NCI-H345 treated with DMSO at 0.1 percent for 48 hours (cell line): ENCODE data around the gene VTI1A.

Experiments used
- DNase-seq: peaks from one replicate; lab custom pipeline; 2025; ENCODE audit not compliant: unreplicated experiment; lab: John Stamatoyannopoulos, UW

VTI1A gene

DNA sequence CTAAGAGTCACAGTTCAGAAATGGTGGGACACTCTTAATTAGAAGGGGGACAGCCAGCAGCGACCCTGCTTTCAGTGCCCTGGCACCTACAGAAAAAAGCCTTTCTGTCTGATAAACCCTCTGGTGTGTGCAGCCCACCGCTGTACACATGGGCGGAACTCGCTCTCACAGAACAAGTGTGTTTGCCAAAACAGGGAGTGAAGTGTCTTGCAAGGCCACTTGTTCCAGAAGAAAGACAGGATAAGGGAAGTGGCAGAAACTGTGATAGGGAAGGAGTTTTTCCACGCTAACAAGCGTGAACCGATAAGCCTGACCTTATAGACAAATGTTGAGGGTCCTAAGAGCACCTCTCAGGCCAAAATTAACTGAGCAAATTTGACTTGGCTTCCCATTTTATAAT, 299.3 kb downstream of the VTI1A start:
- no peak for DNase-seq

DNA sequence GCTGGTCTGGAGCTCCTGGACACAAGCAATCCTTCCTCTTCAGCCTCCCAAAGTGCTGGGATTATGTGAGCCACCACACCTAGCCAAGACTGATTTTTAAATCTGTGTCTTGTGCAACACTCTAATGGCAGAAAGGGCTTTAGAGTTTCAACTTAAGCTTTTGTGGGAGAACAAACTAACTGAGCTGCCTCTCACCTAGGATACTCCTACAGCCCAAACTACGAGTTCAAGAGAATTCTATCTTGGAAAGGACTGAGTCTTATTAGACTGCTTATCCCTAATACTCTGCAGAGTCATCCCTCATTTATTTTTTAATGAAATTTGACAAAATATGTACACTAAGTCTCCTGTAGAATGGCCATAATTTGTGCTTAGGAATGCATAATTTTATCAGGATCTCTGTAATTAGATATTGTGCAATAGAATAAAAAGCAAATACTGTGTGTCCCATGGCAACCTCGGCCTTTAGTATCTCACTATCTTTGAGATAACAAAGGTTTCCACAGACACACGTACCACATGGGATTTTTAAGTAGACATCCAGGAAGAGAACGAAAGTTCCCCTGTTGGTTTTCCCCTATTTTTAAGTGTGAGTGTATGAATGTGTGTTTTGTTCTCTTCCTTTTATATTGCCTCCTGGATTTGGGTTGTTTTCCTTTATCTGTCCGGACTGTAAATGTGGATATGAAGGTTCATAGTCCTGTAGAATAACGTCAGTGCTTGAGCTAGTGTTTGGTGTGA, 303.6 kb downstream of the VTI1A start:
- DNase-seq: no peak

DNA sequence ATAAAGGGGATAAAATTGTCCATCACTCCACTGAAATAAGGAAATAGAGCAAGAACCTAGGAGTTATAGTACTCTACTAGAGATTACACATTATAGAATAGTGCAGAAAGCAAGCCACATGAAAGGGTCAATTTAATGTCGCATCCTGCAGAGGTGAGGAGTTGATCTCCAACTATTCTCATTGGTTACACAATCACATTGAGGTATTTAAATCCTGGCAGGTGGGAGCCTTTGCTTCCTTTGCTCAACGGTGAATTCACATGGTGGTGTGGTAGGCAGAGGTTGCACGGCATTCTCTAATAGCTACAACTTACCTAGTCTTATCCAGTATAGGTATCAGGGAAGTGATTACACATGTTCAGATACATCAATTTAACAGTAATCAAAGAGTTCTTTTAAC, 304.6 kb downstream of the VTI1A start:
- DNase-seq: no peak

DNA sequence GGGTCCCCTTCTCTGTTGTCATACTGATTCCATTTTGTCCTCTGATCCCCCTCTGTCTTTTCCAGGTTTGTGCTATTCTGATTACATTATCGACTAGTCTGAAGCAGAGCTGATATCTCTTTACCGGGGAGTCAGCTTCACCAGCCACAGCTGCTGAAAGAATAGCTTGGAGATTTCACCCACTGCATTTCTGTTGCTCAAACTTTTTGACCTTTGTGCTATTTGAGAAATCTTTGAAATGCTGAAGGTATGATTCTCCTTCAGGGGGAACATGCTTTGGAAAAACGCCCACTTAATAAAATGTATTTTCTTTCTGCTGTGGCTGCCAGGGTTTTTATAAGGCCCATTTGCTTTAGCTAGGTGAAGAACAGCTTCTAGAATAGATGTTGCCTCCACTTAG, 305.3 kb downstream of the VTI1A start:
- no peak for DNase-seq

DNA sequence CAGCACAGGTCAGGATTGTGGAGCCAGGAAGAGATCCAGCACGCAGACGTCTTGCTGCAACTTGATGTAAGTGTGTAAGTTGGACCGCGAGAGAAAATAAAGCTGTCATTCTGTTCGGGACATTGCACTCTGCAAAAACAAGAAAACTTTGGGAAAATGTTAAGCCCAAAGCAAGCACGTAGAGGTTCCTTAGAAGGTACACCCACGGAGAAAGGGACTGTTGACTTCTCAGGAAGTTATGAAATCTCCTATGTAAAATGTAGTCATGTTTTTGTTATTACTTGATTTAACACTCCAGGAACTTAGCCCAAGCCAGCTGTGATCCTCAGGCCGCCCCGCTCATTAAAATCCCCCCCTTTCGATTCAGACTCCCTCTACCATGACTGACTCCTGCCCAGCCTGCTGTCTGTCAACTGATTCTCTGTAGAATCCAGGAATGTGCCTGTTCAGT, 307.0 kb downstream of the VTI1A start:
- DNase-seq: no peak

DNA sequence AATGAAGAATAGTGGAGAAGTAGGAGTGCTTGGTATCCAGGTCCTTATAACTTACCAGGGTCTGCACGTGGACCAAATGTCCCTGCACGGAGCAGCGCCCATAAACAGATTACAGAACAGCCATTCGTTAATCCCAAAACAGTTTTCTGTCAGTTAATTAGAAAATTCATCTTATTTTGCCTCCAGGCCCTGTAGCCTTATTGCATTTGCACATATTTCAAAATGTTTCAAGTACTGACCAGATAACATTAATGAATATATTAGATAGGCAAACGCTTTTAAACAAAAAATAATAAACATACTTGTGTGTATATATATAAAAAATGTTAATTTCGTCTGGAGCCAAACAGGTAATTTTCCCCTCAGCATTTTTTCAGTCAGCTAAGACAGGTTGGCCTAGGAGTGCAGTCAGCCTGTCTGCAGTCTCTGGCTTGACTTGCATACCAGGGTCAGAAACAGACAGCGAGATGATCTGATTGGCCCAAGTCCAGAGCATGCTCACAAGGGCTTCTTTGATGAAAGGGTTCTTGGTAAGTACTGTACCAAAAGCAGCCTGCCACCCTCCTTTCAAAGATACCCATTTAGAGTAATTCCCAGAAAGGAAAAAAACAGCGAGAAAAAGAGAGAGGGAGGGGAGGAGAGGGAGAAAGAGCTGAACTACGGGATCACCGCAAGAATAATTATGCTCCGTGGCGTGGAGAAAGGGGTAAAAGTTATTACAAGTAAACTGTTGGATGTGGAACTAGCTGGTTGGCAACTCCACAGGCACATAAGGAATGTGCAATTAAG, 308.6 kb downstream of the VTI1A start:
- no peak for DNase-seq

DNA sequence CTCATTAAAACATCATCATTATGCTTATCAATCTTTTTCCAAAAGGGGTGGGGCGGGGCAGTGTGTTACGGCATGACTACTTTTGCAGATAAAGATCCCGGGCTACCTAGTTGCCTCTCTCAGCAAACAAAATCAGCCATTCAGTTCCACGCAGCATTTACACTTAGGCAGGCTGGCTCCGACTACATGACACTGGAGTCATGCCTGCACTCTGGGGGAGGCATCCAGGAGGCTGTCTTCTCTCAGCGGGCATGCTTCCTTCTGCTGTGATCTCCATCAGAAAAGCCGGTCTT, 309.2 kb downstream of the VTI1A start:
- DNase-seq: no peak

DNA sequence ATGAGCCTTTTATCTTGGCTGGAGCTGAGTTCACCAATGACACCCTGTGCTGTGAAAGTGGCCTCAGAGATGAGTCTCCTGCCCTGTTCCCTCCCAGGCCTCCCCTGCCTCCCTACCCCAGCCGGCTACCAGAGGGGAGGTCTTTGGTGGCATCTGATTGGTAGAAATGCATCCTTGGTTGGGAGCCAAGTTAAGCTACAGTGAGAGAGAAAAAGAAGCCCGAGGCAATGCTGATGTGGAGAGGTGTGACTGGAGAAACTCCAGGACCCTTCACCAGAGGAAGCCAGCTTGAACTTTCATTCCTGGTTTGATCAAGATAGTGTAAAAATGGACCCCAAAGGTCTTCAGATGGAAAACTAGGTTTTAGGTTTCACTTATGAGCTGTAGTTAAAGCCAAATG, 311.9 kb downstream of the VTI1A start:
- no peak for DNase-seq

DNA sequence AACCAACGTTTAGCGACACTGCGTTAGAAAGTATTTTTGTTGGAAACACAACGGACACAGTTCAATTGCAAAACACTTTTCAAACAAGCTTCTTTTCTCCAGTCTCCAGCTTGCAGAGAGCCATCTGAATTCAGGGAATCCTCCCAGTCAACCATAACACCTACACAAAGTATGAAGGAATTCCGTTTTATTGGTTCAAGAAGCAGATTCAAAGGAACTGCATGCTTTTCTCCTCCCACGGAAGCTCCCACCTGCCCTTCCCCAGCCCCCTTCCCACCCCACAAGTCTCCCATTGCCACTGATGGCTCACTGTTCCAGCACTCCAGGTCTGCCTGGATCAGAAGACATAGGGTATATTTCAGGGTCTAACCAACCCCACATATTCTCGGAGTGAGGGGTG, 312.5 kb downstream of the VTI1A start:
- no peak for DNase-seq

DNA sequence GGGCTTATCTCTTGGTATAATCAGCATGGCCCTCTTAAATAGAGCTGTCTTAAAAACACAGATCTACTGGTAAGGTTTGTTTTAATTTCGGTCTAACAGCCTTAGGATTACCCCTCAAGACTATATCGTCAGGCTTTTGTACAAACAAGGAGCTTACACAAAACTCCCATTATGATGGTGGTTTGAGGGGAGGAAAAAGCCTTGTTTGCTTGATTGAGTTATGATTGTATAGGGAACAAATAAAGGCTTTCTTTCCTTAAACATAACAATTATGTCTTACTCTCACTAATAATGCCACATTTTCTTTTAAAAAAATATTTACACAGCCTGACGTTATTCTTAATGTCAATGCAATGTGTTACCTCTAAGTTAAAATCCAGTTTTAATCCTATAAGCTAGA, 314.2 kb downstream of the VTI1A start:
- no peak for DNase-seq

DNA sequence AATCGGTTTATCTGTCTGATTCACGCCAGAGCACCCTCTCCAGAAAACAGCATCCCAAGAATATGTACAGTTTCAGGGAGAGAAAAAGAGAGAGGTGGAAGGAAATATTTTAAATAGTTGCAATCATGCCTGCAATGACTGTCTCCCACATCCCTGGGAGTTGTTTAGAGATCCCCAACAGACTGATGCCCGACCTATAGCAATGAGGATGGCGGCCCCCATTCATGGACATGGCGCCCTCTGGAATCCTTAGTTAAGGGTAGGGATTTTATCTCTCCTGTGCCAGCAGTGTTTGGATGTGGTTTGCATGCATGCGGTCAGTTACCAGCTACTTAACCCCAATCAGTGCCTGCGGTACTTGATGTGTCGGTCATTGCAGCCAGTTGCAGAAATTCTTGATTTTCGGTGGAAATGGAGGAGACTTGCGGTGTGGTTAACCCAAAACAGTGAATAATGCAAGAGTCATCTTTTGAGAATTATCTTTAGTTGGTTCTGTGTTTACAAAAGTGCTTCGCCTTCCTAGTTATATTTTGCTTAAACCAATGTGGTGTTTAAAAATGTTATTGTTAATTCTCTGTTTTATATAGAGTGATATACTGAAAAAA, 317.0 kb downstream of the VTI1A start:
- DNase-seq: no peak

DNA sequence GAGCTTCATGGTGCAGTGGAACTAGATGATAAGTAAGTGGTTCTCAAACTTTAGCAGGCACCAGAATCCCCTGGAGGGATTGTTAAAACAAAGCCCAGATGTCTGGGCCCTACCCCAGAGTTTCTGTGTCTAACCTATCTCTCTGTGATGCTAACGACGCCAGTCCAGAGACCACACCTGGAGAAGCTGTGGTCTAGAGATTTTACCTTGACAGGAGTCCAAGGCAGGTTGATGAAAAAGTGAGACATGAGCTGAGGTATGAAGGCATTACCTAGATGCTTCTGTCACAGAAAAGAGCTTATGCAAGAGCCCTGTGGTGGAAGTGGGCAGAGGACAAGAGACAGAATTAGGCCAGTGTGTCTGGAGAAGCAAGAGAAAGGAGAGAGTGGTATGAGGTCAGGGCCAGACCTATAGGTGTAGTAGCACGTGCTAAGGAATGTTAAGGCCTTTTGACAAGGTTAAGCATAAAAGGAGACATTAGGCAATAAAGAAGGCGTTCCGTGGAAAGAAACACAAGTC, 318.8 kb downstream of the VTI1A start:
- DNase-seq: no peak

DNA sequence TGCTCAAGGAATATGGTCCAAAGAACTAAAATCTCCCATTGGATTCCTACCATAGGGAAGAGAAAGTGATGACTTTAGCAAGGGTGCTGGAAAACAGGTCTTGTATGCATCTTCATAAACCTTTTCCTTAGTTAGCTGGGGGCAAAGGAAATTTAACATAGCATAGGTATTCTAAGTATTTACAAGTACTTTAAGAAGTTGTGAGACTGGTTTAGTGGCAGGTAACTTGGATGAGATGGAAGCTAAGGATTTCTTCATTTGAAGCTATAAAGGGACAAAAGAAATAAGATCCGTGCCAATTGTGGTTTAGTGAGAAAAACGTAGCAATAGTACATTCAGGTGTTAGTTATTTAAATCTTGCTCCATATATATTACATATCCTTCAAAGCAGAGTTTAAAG, 319.6 kb downstream of the VTI1A start:
- DNase-seq: no peak

DNA sequence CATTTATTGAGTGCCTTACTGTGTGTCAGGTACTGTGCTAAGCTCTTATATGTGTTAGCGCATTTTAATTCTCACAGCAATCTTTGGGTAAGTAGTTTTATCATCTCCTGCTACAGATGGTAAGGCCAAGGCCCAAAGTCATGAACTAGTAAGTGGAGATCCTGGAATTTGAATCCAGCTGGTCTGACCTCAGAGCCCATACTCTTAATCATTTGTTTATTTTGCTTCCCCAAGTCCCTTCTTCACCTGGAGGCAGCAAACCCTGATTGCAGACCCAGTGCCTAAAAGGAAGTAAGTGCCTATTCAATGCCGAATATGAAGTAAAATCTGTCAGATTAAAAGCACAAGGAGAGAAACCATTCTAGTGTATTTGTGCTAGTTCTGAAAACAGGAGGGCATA, 320.1 kb downstream of the VTI1A start:
- no peak for DNase-seq

DNA sequence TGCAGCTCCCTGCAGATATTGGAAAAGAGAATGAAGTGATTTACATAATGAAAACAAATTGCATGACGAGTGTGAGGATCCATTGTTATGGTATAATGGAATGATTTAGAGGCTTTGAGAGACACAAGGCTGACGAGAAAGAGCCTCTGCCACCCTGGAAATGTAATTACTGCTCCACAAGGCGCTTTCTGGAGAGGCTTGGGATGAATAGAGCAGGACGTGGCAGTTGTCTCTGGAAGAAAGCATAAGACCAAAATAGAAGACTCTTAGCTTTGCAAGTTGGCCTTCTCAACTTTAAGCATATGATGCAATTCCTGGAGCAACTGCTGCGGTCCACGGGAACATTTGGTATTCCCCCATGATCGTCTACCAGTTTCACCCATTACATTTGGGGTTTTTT, 321.1 kb downstream of the VTI1A start:
- no peak for DNase-seq

DNA sequence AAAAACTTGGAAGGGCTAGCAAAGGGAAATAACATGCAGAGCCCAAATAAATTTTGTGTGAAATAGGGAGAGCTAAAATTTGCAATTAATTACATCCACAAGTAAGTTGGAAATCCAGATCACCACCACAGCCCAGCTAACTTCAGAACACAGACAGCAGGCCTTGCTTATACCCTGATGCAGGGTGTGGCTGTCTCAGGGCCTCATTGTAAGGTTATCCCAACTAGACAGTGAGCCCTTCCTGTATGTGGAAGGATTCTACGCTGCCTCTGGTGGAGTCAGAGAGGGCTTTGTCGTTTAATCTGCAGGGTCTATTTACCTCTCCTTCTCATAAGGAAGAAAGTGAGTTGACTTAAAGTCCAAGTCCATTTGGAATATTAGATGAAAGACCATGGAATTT, 322.1 kb downstream of the VTI1A start:
- DNase-seq: no peak

DNA sequence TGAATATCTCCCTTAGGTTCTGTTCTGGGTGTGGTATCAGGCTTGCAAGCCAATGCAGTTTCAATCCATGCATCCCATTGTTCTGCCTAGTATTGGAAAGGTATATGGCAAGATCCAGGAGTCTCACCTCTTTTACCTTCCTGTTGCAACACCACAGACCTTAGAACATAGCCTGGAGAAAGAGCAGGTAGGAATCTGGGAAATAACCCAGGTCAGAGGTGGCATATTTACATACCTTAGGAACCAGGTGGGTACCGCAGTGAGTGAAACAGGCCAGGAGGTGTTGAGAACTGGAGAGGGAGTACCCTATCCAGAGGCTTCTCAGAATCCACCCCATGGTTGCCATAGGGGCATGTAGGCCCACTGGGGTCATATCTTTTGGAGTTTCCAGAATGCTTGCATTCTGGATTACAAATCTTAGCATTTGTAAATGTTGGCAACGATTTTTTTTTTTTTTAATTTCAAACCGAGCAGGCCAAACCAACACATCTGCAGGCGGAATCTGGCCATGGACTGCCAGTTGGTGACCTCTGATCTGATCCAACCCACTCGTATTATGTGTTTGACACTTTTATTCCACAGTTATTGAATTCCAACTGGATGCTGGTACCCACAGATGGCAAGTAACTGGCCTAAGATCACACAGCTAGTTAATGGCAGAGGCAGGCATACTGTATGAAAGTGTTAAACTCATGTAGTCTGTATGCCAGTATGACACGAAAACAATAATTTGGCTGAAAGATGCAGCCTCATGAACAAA, 322.8 kb downstream of the VTI1A start:
- no peak for DNase-seq

DNA sequence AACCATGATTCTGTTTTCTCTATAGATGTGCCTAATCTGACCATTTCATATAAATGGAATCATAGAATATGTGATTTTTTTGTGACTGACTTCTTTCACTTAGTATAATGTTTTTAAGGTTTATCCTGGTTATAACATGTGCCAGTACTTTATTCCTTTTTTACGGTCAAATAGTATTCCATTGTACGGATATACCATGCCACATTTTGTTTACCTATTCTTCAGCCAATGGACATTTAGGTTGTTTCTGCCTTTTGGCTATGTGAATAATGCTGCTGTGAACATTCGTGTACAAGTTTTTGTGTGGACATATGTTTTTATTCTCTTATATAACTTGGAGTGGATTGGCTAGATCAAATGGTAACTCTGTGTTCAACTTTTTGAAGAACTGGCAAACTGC, 324.7 kb downstream of the VTI1A start:
- no peak for DNase-seq

DNA sequence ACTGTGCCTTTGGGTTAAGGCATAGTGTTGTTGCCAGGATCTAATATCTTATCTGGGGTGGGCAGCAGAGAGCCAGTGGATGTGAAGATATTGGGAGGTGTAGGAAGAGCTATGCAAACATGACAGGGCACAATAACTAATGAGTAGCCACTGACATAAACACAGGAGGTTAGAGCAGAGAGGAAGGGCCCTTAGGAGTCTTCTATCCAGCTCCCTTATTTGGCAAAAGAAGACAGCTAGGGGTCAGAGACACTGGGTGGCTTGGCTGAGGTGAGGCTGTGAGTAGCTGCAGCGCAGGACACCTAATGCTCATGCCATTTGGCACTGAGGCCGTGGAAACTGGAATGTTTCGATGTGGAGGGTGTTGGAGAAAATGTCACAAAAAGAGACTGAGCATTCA, 326.8 kb downstream of the VTI1A start:
- DNase-seq: no peak

DNA sequence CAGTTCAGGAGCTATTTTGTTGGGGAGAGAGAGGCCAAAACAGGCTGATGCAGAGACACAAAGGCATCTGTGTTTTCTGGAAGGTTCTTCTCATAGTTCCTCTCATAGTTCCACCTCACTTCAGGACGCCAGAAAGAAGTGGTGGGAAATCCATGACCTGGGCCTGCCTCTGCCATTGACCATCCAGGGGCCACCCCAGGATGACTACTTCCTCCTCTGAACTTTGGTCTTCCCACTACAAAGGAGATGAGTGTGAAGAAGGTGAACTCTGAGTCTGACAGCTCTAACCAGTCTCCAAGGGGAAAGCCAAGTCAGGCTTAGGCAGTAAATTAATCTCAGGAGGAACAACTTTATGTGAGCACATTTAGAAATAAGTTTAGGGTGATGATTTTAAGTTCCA, 327.2 kb downstream of the VTI1A start:
- DNase-seq: no peak

DNA sequence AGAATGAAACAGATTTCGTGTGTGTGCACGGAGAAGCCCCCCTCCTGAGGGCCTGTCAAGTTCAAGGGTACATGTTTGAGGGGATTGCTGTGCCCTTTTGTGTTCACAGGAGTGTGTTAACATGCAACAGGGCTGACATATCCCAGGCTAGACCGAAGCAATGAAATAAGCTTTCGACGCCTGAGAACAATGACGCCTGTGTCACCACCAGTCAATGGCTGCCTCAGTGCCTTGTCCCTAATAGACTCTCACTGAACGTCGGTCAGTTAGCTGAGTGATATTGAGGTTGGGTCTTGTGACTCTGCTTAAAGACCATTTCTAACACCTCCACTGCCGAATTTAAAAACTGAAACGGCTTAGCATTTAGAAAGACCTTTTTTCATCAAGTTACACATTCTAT, 327.8 kb downstream of the VTI1A start:
- no peak for DNase-seq

DNA sequence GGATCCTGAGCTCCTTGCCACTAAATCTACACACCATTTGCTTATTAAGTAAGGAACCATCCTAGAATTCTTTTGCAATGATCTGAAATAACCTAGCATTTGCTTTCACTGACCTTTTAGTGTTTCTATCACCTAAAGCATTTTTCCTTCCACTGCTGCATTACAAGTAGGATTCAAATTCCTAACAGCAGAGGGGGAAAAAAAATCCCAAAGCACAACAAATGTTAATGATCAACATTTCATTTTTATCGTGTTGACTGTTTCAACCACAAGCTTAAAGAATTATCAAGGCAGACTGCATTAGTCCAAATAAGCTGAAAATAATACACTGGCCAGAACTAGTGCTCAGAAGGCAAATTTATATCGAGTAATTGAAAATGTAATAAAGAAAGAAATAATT, 328.4 kb downstream of the VTI1A start:
- DNase-seq: no peak
